ENCODE measurements around the gene ASZ1.

Gene ASZ1

GRCh38 chr7:117320523-117320922 lies 106.8 kb downstream of the ASZ1 start:
- ChIA-PET CTCF (interaction anchor here (5.2 kb wide), 1 partner anchor 10 kb away, joined by 20 read pairs; no protein-coding TSS in a partner anchor), POLR2A (no interaction called here)
- TF ChIP-seq CTCF (IDR thresholded peaks at IDR 0.05; ENCODE audit: control extremely low read depth, extremely low read depth, low read depth, missing control alignments) = no peak
- no peak for DNase-seq (ENCODE audit: extremely low spot score)

- no peak for TF ChIP-seq CTCF (IDR thresholded peaks at IDR 0.05; ENCODE audit: control extremely low read depth, extremely low read depth, low read depth, missing control alignments)
- DNase-seq (ENCODE audit: extremely low spot score) = no peak
- ChIA-PET POLR2A (no interaction called here), CTCF (interaction anchor here (1.0 to 5.2 kb wide), 3 partner anchors 9 to 21 kb away, joined by 3 to 20 read pairs (median 4); no protein-coding TSS in a partner anchor)
These were observed 108.1 kb downstream of the ASZ1 start for GRCh38 chr7:117319181-117319580.

- no peak for DNase-seq (ENCODE audit: extremely low spot score)
- ChIA-PET CTCF (interaction anchor here (1.6 kb wide), 1 partner anchor 101 kb away, joined by 5 read pairs; no protein-coding TSS in a partner anchor), POLR2A (no interaction called here)
- no peak for TF ChIP-seq CTCF (IDR thresholded peaks at IDR 0.05; ENCODE audit: control extremely low read depth, extremely low read depth, low read depth, missing control alignments)
These were observed 113.7 kb downstream of the ASZ1 start for GRCh38 chr7:117313582-117313981.

Data from GM10248 (cell line).